ENCODE data around the gene ADAMTS14.
A peak's percentile ranks its signal among the peaks of the same experiment; 100 is the strongest.
"Not testable (repeated sequence)": the region's sequence is repeated elsewhere in the genome, so short reads cannot be mapped to it uniquely, and the experiment has no call there.

The ADAMTS14 gene, protein sequence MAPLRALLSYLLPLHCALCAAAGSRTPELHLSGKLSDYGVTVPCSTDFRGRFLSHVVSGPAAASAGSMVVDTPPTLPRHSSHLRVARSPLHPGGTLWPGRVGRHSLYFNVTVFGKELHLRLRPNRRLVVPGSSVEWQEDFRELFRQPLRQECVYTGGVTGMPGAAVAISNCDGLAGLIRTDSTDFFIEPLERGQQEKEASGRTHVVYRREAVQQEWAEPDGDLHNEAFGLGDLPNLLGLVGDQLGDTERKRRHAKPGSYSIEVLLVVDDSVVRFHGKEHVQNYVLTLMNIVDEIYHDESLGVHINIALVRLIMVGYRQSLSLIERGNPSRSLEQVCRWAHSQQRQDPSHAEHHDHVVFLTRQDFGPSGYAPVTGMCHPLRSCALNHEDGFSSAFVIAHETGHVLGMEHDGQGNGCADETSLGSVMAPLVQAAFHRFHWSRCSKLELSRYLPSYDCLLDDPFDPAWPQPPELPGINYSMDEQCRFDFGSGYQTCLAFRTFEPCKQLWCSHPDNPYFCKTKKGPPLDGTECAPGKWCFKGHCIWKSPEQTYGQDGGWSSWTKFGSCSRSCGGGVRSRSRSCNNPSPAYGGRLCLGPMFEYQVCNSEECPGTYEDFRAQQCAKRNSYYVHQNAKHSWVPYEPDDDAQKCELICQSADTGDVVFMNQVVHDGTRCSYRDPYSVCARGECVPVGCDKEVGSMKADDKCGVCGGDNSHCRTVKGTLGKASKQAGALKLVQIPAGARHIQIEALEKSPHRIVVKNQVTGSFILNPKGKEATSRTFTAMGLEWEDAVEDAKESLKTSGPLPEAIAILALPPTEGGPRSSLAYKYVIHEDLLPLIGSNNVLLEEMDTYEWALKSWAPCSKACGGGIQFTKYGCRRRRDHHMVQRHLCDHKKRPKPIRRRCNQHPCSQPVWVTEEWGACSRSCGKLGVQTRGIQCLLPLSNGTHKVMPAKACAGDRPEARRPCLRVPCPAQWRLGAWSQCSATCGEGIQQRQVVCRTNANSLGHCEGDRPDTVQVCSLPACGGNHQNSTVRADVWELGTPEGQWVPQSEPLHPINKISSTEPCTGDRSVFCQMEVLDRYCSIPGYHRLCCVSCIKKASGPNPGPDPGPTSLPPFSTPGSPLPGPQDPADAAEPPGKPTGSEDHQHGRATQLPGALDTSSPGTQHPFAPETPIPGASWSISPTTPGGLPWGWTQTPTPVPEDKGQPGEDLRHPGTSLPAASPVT

DNA sequence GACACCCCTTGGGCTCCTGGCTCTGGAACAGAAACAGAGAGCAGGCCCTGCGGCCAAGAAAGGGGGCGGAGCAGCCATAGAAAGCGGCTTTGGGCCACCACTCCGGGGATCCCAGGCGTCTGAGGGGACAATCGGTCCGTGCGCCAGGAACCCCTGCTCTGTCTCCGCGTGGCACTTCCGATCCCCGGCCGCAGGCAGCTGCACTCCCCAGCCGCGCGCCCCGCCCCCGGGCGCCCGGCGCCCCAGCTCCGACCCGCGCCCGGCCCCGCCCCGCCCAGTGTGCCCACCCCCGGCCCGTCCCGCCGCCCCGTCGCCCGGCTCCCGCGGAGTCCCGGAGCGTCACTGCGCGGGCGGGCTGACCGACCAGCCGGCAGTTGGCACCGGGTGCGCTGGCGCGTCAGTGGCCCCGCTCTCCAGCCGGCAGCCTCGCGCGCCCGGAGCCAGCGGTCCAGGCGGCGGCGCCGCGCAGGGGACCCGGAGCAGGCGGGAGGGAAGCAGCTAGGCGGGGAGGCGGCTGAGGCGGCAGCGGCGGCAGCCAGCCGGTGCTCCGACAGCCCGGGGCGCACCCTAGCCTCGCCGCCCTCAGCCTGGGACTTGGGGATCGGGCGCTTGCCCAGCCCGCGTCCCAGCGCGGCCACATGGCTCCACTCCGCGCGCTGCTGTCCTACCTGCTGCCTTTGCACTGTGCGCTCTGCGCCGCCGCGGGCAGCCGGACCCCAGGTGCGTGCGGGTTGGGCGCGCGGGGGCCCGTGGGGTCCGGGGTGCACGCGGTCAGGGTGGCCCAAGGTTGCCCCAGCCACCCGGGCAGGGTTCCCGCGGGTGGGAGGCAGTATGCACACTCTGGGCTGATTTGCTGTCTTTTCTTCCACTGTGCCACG is at the start of gene ADAMTS14:
Gene ADAMTS14 (plus strand): TSS at position 342 of the 878 bp plus-strand sequence. CDS start 297 bp downstream, at position 639.
- peak in 1 of 2 donors; percentile 6 for DNase-seq (ENCODE audit: extremely low read depth in 1 of 2, low read depth in 1 of 2)

- DNase-seq (ENCODE audit: extremely low read depth in 1 of 2, low read depth in 1 of 2), result no peak
Measured at GRCh38 chr10:70622541-70622940, 49.8 kb upstream of the ADAMTS14 start.

- no peak for DNase-seq (ENCODE audit: extremely low read depth in 1 of 2, low read depth in 1 of 2)
Measured at GRCh38 chr10:70622981-70623844, 49.1 kb upstream of the ADAMTS14 start.

DNA sequence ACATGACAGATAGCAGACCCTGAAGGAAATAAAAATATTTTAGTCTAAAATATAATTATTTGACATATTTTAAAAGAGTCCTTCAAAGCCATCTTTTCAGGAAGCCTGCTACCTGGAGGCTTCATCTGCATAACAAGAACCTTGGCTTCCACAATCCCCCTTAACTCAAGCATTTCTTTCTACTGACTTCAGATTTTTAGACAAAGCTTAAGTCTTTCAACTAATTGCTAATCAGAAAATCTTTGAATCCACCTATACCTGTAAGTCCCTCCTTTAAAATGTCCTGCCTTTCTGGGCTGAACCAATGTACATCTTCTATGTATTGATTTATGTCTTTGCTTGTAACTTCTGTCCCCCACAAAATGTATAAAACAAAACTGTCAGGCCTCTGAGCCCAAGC is 46.2 kb upstream of the ADAMTS14 start:
- DNase-seq (ENCODE audit: extremely low read depth in 1 of 2, low read depth in 1 of 2), result no peak

GRCh38 chr10:70629338-70629737 is 43.0 kb upstream of the ADAMTS14 start:
- DNase-seq (ENCODE audit: extremely low read depth in 1 of 2, low read depth in 1 of 2), result no peak

GRCh38 chr10:70631735-70632134 is 40.6 kb upstream of the ADAMTS14 start:
- DNase-seq (ENCODE audit: extremely low read depth in 1 of 2, low read depth in 1 of 2), result not testable (repeated sequence)

DNA sequence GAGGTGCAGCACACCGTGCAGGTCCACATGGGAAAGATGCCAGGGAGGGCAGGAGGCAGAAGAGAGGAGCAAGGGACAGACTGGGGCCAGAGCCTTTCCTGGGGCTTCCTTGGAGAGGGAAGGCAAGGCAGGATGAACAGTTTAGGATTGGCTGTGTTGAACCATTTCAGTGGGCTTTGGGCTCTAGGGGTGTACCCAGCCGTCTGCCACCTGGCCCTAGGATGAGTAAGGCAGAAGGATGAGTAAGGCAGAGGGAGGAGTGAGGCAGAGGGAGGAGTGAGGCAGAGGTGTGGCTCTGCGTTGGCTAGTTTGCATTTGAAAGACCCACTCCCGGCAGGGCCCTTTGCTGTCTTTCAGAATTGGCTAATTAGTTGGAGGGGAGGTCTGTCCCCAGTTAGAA is 38.3 kb upstream of the ADAMTS14 start:
- DNase-seq (ENCODE audit: extremely low read depth in 1 of 2, low read depth in 1 of 2), result no peak

GRCh38 chr10:70634515-70634914 is 37.8 kb upstream of the ADAMTS14 start:
- DNase-seq (ENCODE audit: extremely low read depth in 1 of 2, low read depth in 1 of 2), result not testable (repeated sequence)

DNA sequence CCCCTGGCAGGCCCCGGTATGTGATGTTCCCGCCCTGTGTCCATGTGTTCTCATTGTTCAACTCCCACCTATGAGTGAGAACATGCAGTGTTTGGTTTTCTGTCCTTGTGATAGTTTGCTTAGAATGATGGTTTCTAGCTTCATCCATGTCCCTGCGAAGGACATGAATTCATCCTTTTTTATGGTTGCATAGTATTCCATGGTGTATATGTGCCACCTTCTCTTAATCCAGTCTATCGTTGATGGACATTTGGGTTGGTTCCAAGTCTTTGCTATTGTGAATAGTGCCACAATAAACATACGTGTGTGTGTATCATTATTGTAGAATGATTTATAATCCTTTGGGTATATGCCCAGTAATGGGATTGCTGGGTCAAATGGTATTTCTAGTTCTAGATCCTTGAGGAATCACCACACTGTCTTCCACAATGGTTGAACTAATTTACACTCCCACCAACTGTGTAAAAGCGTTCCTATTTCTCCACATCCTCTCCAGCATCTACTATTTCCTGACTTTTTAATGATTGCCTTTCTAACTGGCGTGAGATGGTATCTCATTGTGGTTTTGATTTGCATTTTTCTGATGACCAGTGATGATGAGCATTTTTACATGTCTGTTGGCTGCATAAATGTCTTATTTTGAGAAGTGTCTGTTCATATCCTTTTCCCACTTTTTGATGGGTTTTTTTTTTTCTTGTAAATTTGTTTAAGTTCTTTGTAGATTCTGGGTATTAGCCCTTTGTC is 32.5 kb upstream of the ADAMTS14 start:
- DNase-seq (ENCODE audit: extremely low read depth in 1 of 2, low read depth in 1 of 2), result not testable (repeated sequence)

- DNase-seq (ENCODE audit: extremely low read depth in 1 of 2, low read depth in 1 of 2), result not testable (repeated sequence)
Measured at GRCh38 chr10:70643272-70643671, 29.0 kb upstream of the ADAMTS14 start.

DNA sequence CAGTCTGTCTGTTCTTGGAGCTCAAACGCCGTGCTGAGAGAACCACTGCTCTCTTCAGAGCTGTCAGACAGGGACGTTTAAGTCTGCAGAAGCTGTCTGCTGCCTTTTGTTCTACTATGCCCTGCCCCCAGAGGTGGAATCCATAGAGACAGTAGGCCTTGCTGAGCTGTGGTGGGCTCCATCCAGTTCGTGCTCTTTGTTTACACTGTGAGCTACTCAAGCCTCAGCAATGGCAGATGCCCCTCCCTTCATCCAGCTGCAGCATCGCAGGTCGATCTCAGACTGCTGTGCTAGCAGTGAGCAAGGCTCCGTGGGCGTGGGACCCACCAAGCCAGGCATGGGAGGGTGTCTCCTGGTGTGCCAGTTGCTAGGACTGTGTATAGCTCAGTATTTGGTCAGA is 27.3 kb upstream of the ADAMTS14 start:
- DNase-seq (ENCODE audit: extremely low read depth in 1 of 2, low read depth in 1 of 2), result not testable (repeated sequence)

DNA sequence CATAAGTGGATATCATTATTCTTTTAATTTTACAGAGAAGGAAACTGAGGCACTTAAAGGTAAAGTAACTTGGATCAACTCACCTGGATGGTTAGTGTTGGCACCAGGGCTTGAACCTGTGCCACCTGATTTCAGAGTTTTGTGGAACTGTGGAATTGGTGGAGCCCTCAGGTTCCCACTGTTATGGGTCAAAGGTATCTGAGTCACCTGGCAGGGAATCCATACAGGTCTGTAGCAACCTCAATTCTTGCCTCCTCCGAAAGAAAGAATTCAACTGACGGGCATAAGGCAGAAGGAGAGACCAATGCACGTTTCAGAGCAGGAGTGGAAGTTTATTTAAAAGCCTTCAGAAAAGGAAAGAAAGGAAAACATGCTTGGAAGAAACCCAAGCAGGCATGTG is 25.2 kb upstream of the ADAMTS14 start:
- no peak for DNase-seq (ENCODE audit: extremely low read depth in 1 of 2, low read depth in 1 of 2)

DNA sequence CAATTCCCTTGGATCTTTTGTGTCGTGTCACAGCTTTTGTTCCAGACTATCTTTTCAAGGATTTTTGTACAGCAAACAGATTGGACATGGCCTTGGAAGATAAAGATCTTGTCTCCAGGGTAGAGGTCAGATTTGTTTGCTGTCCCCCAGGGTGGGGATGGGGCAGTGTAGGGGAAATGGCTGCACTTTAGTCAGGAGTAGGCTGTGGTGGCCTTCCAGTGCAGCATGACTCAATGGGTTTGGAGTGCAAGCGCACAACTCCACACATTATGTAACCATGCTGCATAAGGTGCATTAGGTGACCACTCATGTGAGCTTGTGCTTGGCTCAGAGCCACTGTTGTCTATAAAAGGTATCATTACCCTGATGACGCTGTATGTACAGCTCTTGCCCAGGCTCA is 23.9 kb upstream of the ADAMTS14 start:
- DNase-seq (ENCODE audit: extremely low read depth in 1 of 2, low read depth in 1 of 2), result no peak

- DNase-seq (ENCODE audit: extremely low read depth in 1 of 2, low read depth in 1 of 2), result peak in 1 of 2 donors; percentile 19
Measured at GRCh38 chr10:70649526-70649925, 22.8 kb upstream of the ADAMTS14 start.

GRCh38 chr10:70650104-70650503 is 22.2 kb upstream of the ADAMTS14 start:
- DNase-seq (ENCODE audit: extremely low read depth in 1 of 2, low read depth in 1 of 2), result no peak

- no peak for DNase-seq (ENCODE audit: extremely low read depth in 1 of 2, low read depth in 1 of 2)
Measured at GRCh38 chr10:70650718-70651117, 21.6 kb upstream of the ADAMTS14 start.

DNA sequence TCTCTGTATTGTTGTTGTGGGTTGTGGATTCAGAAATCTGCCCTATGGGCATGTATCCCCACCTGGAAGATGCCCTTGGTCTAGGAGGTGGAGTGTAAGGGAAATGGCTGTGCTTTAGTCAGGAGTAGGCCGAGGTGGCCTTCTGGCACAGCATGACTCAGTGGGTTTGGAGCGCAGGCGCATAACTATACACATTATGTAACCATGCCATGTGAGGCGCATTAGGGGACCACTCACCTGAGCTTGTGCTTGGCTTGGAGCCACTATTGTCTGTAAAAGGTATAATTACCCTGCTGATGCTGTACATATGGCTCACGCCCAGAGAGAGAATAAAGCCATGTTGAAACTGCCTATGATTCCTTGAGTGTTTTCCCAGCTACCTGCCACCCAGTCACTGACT is 20.6 kb upstream of the ADAMTS14 start:
- DNase-seq (ENCODE audit: extremely low read depth in 1 of 2, low read depth in 1 of 2), result no peak

Measured in stimulated activated CD8-positive, alpha-beta memory T cell treated with anti-CD3 and anti-CD28 coated beads, Interleukin-7, amount 100 ng/mL, for 48 hours (primary cell).